ENCODE results near the gene ADAM15. TPM values are rescaled to one million over a fixed set of nuclear protein-coding genes. Genes with fewer than 3 reads are reported as not detected.

Gene ADAM15
- total and polyA plus RNA-seq, 9 donors: 17.0 to 149 (median 61.7) TPM

- TF ChIP-seq POLR2A (IDR thresholded peaks at IDR 0.05) (no peak), CTCF (IDR thresholded peaks at IDR 0.05) (peak; percentile 90 to 93 (median 92))
- peak; percentile 70 to 87 (median 82) for DNase-seq
- Histone ChIP-seq H3K27ac (no peak overlapping the region), H3K9me3 (no peaks in the 10 kb centered on the region), H3K4me3 (no peak overlapping the region), H3K36me3 (no peaks in the 10 kb centered on the region), H3K27me3 (no peaks in the 10 kb centered on the region), H3K4me1 (ENCODE audit: insufficient read depth) (peaks cover 8% of the 10 kb centered on the region)
- intact Hi-C loops (cut with DNase I): loop anchor here (2.0 to 5.0 kb wide), 3 partner anchors 36 to 77 kb away; partner anchors contain the start of gene EFNA1 (in 2 of the 4)
- WGBS, 3 donors: 17 to 22% (median 18%) methylated on average over 29 of the region's 29 CpGs
These were observed 40.2 kb downstream of the ADAM15 start for GRCh38 chr1:155091071-155092051.

GRCh38 chr1:155092131-155092530, 41.0 kb downstream of the ADAM15 start:
- no peak for DNase-seq
- intact Hi-C loops (cut with DNase I): loop anchor here (2.0 to 5.0 kb wide), 3 partner anchors 35 to 77 kb away; partner anchors contain the start of gene EFNA1 (in 2 of the 4)
- Histone ChIP-seq H3K27ac (no peak overlapping the region), H3K4me1 (ENCODE audit: insufficient read depth) (peaks cover 8% of the 10 kb centered on the region), H3K9me3 (no peaks in the 10 kb centered on the region), H3K27me3 (no peaks in the 10 kb centered on the region), H3K4me3 (no peak overlapping the region), H3K36me3 (no peaks in the 10 kb centered on the region)
- 72 to 78% (median 74%) methylated on average over 6 of the region's 6 CpGs for WGBS, 3 donors
- TF ChIP-seq EP300 (IDR thresholded peaks at IDR 0.05) (no peak), CTCF (IDR thresholded peaks at IDR 0.05) (no peak), POLR2A (IDR thresholded peaks at IDR 0.05) (no peak)

- intact Hi-C loops (cut with DNase I): loop anchor here (2.0 to 5.0 kb wide), 3 partner anchors 35 to 76 kb away; partner anchors contain the start of gene EFNA1 (in 2 of the 4)
- no peaks in the 10 kb centered on the region for H3K36me3 ChIP-seq
- peaks cover 8% of the 10 kb centered on the region for H3K4me1 ChIP-seq (ENCODE audit: insufficient read depth)
- H3K27ac ChIP-seq: no peak overlapping the region
- WGBS, 3 donors: 81 to 89% (median 88%) methylated on average over 12 of the region's 12 CpGs
- no peaks in the 10 kb centered on the region for H3K27me3 ChIP-seq
- TF ChIP-seq EP300 (IDR thresholded peaks at IDR 0.05) (no peak), CTCF (IDR thresholded peaks at IDR 0.05) (no peak), POLR2A (IDR thresholded peaks at IDR 0.05) (no peak)
- no peak for DNase-seq
- H3K9me3 ChIP-seq: no peaks in the 10 kb centered on the region
- no peak overlapping the region for H3K4me3 ChIP-seq
These were observed 41.5 kb downstream of the ADAM15 start for GRCh38 chr1:155092641-155093040.

DNA sequence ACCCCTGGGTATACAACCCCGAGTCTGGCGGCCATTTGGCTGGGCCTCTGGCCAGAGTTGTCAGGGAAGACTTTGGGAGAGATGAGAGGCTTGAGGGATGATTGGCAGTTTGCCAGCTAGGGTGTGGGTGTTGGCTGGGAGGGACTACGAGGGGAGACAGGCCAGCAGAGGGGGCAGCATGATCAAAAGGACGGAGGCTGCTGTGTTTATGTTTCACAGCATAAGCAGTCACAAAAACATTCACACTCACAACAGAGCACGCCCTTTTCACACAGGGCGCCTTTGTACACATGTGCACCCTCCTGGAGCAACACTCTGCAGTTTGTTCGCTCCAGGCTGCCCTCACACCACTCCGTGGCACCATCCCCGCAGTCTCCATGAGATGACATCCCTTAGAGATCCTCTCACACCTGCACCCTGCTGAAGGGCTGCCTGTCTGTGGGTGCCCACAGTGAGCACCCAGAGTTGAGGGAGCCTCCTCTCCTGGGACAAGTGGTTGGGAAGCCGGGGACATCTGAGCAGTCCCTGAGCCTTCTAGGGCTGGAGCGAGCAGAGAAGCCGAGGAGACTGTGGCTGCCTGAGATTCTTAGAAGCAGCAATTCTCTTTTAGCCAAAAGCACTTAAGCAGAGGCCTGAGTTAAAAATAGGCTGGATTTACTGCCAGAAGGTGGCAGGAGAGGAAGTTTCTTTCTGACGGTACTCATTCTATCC, 43.0 kb downstream of the ADAM15 start:
- peak; percentile 62 to 74 (median 70) for DNase-seq
- no peaks in the 10 kb centered on the region for H3K9me3 ChIP-seq
- peak overlapping the region; percentile 24 to 34 for H3K27ac ChIP-seq
- no peak for TF ChIP-seq POLR2A (IDR thresholded peaks at IDR 0.05)
- no peak for TF ChIP-seq EP300 (IDR thresholded peaks at IDR 0.05)
- TF ChIP-seq CTCF (IDR thresholded peaks at IDR 0.05): peak in 1 of 3 donors; percentile 35
- peaks cover 8% of the 10 kb centered on the region for H3K4me1 ChIP-seq (ENCODE audit: insufficient read depth)
- H3K36me3 ChIP-seq: no peaks in the 10 kb centered on the region
- H3K27me3 ChIP-seq: no peaks in the 10 kb centered on the region
- WGBS, 3 donors: 2 to 7% (median 3%) methylated on average over 13 of the region's 13 CpGs
- intact Hi-C loops (cut with DNase I): loop anchor here (2.0 to 5.0 kb wide), 3 partner anchors 33 to 75 kb away; partner anchors contain the start of gene EFNA1 (in 2 of the 4)
- no peak overlapping the region for H3K4me3 ChIP-seq
